ENCODE results near the gene COL6A5. TPM values are rescaled to one million over a fixed set of nuclear protein-coding genes. Genes with fewer than 3 reads are reported as not detected.

Gene COL6A5
- total RNA-seq, 1 donor from 2014 or later: 0.10 TPM

DNA sequence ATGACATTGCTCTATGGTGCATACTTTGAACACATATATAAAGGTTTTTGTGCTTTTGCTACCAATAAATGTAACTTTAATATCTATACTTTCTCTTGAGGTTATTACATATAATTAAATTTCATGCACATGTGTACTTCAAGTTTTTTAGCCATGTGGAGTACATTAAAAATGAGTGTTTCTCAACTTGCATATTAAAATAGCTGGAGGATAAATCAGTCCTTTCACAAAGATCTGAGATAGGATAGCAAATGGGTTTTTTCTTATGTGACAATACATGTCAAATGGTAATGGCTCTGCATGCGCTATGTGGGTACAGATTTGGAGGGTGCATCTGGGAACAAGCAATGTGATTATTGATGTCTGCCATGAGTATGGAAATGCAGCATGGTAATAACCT is 122.8 kb downstream of the COL6A5 start:
- no peak overlapping the region for H3K27ac Mint-ChIP-seq
- H3K9me3 Mint-ChIP-seq: no peaks in the 10 kb centered on the region
- TF ChIP-seq, protein P1, sequence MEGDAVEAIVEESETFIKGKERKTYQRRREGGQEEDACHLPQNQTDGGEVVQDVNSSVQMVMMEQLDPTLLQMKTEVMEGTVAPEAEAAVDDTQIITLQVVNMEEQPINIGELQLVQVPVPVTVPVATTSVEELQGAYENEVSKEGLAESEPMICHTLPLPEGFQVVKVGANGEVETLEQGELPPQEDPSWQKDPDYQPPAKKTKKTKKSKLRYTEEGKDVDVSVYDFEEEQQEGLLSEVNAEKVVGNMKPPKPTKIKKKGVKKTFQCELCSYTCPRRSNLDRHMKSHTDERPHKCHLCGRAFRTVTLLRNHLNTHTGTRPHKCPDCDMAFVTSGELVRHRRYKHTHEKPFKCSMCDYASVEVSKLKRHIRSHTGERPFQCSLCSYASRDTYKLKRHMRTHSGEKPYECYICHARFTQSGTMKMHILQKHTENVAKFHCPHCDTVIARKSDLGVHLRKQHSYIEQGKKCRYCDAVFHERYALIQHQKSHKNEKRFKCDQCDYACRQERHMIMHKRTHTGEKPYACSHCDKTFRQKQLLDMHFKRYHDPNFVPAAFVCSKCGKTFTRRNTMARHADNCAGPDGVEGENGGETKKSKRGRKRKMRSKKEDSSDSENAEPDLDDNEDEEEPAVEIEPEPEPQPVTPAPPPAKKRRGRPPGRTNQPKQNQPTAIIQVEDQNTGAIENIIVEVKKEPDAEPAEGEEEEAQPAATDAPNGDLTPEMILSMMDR (conservative IDR thresholded peaks at IDR 0.05): no peak
- no peaks in the 10 kb centered on the region for H3K36me3 Mint-ChIP-seq
- peaks cover 4% of the 10 kb centered on the region for H3K4me1 Mint-ChIP-seq (ENCODE audit: unreplicated experiment)
- no peak overlapping the region for H3K4me3 Mint-ChIP-seq
- no peak for DNase-seq (ENCODE audit: extremely low spot score, unreplicated experiment)
- peaks cover 2% of the 10 kb centered on the region for H3K27me3 Mint-ChIP-seq

GRCh38 chr3:130470126-130470525 is 124.7 kb downstream of the COL6A5 start:
- no peak for DNase-seq (ENCODE audit: extremely low spot score, unreplicated experiment)
- TF ChIP-seq, protein P1 (conservative IDR thresholded peaks at IDR 0.05): no peak
- Mint-ChIP-seq H3K4me1 (ENCODE audit: unreplicated experiment) (peaks cover 4% of the 10 kb centered on the region), H3K27me3 (peaks cover 2% of the 10 kb centered on the region), H3K4me3 (no peak overlapping the region), H3K36me3 (no peaks in the 10 kb centered on the region), H3K27ac (no peak overlapping the region), H3K9me3 (peaks cover 10% of the 10 kb centered on the region)

- Mint-ChIP-seq H3K4me1 (ENCODE audit: unreplicated experiment) (peaks cover 4% of the 10 kb centered on the region), H3K27me3 (peaks cover 2% of the 10 kb centered on the region)
- DNase-seq (ENCODE audit: extremely low spot score, unreplicated experiment): no peak
These were observed 127.9 kb downstream of the COL6A5 start for GRCh38 chr3:130473416-130473815.

GRCh38 chr3:130480736-130481135 is 135.3 kb downstream of the COL6A5 start:
- no peak for DNase-seq (ENCODE audit: extremely low spot score, unreplicated experiment)
- TF ChIP-seq, protein P1 (conservative IDR thresholded peaks at IDR 0.05): peak; percentile 69

More at GRCh38 chr3:130473416-130473815, 127.9 kb downstream of the COL6A5 start:
- no peaks in the 10 kb centered on the region for H3K36me3 Mint-ChIP-seq
- no peak overlapping the region for H3K4me3 Mint-ChIP-seq
- H3K27ac Mint-ChIP-seq: no peak overlapping the region
- TF ChIP-seq, protein P1 (conservative IDR thresholded peaks at IDR 0.05): no peak
- peaks cover 13% of the 10 kb centered on the region for H3K9me3 Mint-ChIP-seq

GRCh38 chr3:130488288-130488687 is 142.8 kb downstream of the COL6A5 start:
- Mint-ChIP-seq H3K4me3 (no peak overlapping the region), H3K4me1 (ENCODE audit: unreplicated experiment) (peaks cover 24% of the 10 kb centered on the region), H3K27ac (no peak overlapping the region), H3K27me3 (no peaks in the 10 kb centered on the region), H3K9me3 (peaks cover 3% of the 10 kb centered on the region), H3K36me3 (no peaks in the 10 kb centered on the region)
- TF ChIP-seq, protein P1 (conservative IDR thresholded peaks at IDR 0.05): no peak
- no peak for DNase-seq (ENCODE audit: extremely low spot score, unreplicated experiment)

More at GRCh38 chr3:130480736-130481135, 135.3 kb downstream of the COL6A5 start:
- no peaks in the 10 kb centered on the region for H3K9me3 Mint-ChIP-seq
- H3K27ac Mint-ChIP-seq: peak overlapping the region; percentile 37
- peaks cover 3% of the 10 kb centered on the region for H3K27me3 Mint-ChIP-seq
- no peaks in the 10 kb centered on the region for H3K36me3 Mint-ChIP-seq
- H3K4me3 Mint-ChIP-seq: no peak overlapping the region
- no peaks in the 10 kb centered on the region for H3K4me1 Mint-ChIP-seq (ENCODE audit: unreplicated experiment)

Measured in type B pancreatic cell (in vitro differentiated cells).